Breast epithelium (tissue), 3 donors: ENCODE data around the gene PPM1H.

Experiments
- CTCF ChIP-seq, 3 donors: fragments of 450-650 bp; IDR thresholded peaks; one replicate each; pipeline ENCODE4 v1.5.1; 2016 to 2017; ENCODE audit warnings: antibody characterized with exemption in 3 of 3, mild to moderate bottlenecking in 3 of 3, moderate library complexity in 3 of 3
- POLR2A ChIP-seq: fragments of 450-650 bp; IDR thresholded peaks from one replicate; pipeline ENCODE4 v1.6.1; 2016; ENCODE audit warnings: antibody characterized with exemption, mild to moderate bottlenecking, moderate library complexity
- POLR2AphosphoS5 ChIP-seq, 3 donors: sonication (generic); formaldehyde crosslinking; IDR thresholded peaks; one replicate each; pipeline ENCODE4 v1.6.1; 2017; ENCODE audit warnings: antibody characterized with exemption in 3 of 3

- TF ChIP-seq CTCF (IDR thresholded peaks at IDR 0.05) (no peak), POLR2AphosphoS5 (IDR thresholded peaks at IDR 0.05) (no peak), POLR2A (no peak)
Measured at GRCh38 chr12:62878211-62878610, 56.7 kb downstream of the PPM1H start.
